Measurements from ENCODE around the gene VIPR2.

Gene VIPR2

GRCh38 chr7:159066816-159067575 lies 77.7 kb downstream of the VIPR2 start:
- DNase-seq (ENCODE audit: low read depth), result no peak

DNA sequence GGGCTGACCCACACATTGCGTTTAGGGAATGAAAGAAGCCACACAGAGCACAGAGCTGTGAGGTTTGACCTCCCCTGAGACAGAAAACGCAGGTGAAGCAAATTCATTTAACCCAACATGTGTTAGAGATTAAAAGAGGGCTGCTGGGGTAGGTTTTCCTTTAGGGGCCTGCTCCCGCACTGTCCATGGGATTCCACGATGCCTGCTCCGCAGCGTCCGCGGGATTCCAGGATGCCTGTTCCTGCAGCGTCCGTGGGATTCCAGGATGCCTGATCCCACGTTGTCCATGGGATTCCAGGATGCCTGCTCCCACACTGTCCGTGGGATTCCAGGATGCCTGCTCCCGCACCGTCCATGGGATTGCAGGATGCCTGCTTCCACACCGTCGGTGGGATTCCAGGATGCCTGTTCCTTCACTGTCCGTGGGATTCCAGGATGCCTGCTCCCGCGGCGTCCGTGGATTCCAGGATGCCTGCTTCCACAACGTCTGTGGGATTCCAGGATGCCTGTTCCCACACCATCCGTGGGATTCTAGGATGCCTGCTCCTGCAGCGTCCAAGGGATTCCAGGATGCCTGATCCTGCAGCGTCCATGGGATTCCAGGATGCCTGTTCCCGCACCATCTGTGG lies 78.7 kb downstream of the VIPR2 start:
- no peak for DNase-seq (ENCODE audit: low read depth)

GRCh38 chr7:159064816-159065510 lies 79.7 kb downstream of the VIPR2 start:
- DNase-seq (ENCODE audit: low read depth), result no peak

GRCh38 chr7:159064121-159064815 lies 80.4 kb downstream of the VIPR2 start:
- no peak for DNase-seq (ENCODE audit: low read depth)

GRCh38 chr7:159063046-159063840 lies 81.4 kb downstream of the VIPR2 start:
- no peak for DNase-seq (ENCODE audit: low read depth)

DNA sequence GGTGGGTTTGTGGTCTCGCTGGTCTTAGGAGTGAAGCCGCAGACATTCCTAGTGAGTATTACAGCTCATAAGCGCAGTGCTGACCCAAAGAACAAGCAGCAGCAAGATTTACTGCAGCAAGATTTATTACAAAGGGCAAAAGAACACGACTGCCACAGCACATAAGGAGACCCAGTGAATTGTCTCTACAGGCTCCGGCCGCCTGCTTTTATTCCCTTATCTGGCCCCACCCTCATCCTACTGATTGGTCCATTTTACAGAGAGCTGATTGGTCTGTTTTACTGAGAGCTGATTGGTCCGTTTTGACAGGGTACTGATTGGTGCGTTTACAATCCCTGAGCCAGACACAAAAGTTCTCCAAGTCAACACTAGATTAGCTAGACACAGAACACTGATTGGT lies 82.1 kb downstream of the VIPR2 start:
- DNase-seq (ENCODE audit: low read depth), result no peak

DNA sequence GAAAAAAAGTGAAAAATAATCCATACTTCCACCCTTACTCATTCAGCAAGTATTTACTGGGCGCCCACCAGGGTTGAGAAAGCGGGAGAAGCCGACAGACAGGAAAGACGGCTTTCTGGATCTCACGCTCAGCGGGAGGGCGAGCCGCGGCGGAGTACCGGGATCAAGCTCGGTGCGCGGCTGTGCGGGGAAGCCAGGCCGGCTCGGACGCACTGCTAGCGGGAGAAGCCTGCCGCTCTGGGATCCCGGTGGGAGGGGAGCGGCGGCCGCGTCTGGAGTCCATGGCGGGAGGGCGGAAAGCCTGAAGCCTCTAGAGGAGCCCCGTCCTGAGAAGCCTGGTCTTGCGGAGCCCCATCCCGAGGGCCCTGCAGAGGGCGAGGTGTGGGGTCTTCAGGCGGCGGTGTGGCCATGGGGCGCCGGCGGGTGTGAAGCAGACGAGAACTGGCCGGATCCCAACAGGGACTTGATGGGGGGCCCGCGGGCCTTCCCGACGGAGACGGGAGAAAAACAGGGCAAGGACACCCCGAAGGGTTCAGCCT lies 82.9 kb downstream of the VIPR2 start:
- no peak for DNase-seq (ENCODE audit: low read depth)

DNA sequence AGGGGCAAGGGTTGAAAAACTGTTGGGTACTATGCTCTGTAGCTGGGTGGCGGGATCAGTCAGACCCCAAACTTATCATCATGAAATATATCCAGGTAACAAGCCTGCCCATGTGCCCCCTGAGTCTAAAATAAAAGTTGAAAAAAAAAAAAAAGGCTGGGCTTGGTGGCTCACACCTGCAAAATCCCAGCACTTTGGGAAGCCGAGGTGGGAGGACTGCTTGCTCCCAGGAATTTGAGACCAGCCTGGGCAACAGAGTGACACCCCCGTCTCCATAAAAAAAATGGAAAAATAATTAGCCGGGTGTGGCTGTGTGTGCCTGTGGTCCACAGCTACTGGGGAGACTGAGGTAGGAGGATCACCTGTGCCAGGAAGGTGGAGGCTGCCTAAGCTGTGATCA lies 83.5 kb downstream of the VIPR2 start:
- DNase-seq (ENCODE audit: low read depth), result no peak

- no peak for DNase-seq (ENCODE audit: low read depth)
Measured at GRCh38 chr7:159060440-159060839, 84.2 kb downstream of the VIPR2 start.

DNA sequence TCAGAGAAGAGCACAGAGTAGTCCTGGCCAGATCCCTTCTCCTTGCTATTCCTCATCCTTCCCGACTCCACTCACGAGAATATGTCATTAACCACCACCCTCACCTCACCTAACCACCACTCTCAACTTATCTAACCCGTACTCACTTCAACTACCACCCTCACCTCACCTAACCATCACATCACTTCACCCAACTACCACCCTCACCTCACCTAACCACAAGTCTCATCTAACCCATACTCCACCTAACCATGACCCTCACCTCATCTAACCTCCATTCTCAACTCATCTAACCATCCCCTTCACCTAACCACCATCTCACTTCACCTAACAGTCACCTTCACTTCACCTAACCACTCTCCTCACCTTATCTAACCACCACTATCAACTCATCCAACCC lies 85.0 kb downstream of the VIPR2 start:
- no peak for DNase-seq (ENCODE audit: low read depth)

GRCh38 chr7:159057647-159058046 lies 87.0 kb downstream of the VIPR2 start:
- no peak for DNase-seq (ENCODE audit: low read depth)

DNA sequence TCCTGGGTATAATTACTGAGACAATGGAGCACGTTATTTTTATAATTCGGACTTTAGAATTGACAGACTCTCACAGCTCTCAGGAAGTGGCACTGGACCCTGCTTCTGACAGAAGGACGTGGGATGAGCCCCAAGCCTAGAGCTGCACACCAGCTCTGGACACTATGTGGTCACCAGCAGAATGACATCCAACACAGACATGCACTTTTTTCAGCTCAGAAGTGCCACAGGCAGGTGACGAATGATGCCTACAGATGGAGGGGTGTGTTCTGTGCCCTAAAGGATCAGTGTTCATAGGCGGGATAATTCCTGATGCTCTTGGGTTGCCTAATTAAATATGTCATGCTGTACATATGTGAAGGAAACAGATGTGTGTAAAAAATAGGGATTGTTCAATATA lies 87.9 kb downstream of the VIPR2 start:
- no peak for DNase-seq (ENCODE audit: low read depth)

- DNase-seq (ENCODE audit: low read depth), result no peak
Measured at GRCh38 chr7:159051916-159052315, 92.8 kb downstream of the VIPR2 start.

- DNase-seq (ENCODE audit: low read depth), result no peak
Measured at GRCh38 chr7:159050704-159051103, 94.0 kb downstream of the VIPR2 start.

- DNase-seq (ENCODE audit: low read depth), result no peak
Measured at GRCh38 chr7:159049266-159050025, 95.2 kb downstream of the VIPR2 start.

DNA sequence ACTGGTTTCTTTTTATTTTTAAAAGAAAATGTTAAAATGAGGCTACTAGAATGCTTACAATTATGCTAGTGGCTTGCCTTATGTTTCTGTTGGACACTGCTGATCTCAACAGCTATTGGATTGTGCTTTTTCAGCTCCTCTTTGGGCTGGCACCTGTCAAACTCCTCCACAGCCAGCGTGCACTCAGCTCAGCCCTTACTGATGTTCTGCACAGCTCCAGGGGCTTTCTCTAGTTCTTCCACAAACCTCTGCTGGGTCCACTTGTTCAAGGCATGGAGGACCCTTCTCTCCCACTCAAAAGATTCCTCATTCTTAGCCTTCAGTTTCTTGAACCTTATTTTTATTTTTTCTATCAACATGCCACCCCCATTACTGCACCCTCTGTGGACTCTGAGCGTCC lies 96.0 kb downstream of the VIPR2 start:
- no peak for DNase-seq (ENCODE audit: low read depth)

- no peak for DNase-seq (ENCODE audit: low read depth)
Measured at GRCh38 chr7:159047536-159047935, 97.1 kb downstream of the VIPR2 start.

DNA sequence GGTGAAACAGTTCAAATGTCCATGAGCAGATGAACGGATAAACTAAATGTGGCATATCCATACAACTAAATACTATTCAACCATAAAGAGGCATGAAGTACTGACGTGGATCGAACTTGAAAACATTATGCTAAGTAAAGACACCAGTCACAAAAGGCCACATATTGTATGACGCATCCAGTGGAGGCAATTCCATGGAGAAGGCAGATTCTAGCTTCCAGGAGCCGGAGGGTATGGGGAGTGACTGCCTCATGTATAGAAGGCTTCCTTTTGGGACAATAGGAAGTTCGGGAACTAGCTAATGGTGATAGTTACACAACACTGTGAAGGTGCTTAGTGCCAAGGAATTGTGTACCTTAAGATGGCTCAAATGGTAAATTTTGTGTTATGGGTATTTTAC lies 98.4 kb downstream of the VIPR2 start:
- no peak for DNase-seq (ENCODE audit: low read depth)

DNA sequence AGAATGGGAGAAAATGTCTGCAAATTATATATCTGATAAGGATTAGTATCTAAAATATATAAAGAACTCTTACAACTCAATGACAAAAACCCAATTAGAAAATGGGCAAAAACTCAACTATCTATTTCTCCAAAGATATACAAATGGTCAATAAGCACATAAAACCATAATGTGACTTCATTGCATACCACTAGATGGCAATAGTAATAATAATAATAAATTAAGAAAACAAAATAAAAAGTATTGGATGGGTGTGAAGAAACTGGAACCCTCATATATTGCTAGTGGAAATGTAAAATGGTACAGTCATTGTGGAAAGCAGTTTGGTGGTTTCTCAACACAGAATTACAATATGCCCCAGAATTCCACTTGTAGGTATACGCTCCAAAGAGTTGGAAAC lies 98.8 kb downstream of the VIPR2 start:
- no peak for DNase-seq (ENCODE audit: low read depth)

- no peak for DNase-seq (ENCODE audit: low read depth)
Measured at GRCh38 chr7:159042581-159043101, 102.0 kb downstream of the VIPR2 start.

DNA sequence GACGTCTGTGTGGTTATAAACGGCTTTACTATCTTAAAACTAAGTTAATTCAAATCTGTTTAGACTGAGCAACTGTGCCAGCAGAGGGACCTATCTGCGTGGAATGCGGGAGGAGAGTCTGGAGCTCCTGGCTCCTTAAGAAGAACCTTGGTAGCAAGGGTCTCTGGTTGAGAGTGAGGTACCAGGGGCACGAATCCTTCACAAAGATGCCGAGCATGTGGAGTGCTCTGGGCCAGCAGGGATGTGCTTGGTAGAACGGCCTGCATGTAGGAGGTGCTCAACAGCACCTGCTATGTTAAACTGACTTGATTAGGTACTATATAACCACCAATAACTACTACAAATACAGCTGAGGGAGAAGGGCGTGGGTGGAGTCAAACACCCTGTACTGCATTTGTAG lies 102.6 kb downstream of the VIPR2 start:
- DNase-seq (ENCODE audit: low read depth), result no peak
